Esophagus squamous epithelium (tissue), 4 donors: ENCODE measurements around the gene SELENOO.

Experiments used
- CTCF ChIP-seq, 6 experiments: fragments of 450-650 bp in 4 of 6; fragments of 200-600 bp in 2 of 6; sonication (generic) in 2 of 6; IDR thresholded peaks; one replicate each; pipeline ENCODE4 v1.5.1; 2016 to 2019; ENCODE audit warnings: antibody characterized with exemption in 6 of 6, mild to moderate bottlenecking in 4 of 6, moderate library complexity in 4 of 6
- POLR2A ChIP-seq, 4 donors: fragments of 450-650 bp; IDR thresholded peaks; one replicate each; pipeline ENCODE4 v1.6.1; 2017; ENCODE audit warnings: antibody characterized with exemption in 4 of 4, mild to moderate bottlenecking in 4 of 4, moderate library complexity in 3 of 4

- TF ChIP-seq POLR2A (IDR thresholded peaks at IDR 0.05) = no peak
- no peak for TF ChIP-seq CTCF (IDR thresholded peaks at IDR 0.05)
These were observed 6.8 kb downstream of the SELENOO start for GRCh38 chr22:50207383-50208140.
